HUDEP-2 (cell line): ENCODE measurements around the gene TMEM174.

Experiments used
- DNase-seq, 76 experiments: peaks; one replicate each; lab custom pipeline; 2025; ENCODE audit not compliant: unreplicated experiment in 76 of 76; lab: John Stamatoyannopoulos, UW

Gene TMEM174

DNA sequence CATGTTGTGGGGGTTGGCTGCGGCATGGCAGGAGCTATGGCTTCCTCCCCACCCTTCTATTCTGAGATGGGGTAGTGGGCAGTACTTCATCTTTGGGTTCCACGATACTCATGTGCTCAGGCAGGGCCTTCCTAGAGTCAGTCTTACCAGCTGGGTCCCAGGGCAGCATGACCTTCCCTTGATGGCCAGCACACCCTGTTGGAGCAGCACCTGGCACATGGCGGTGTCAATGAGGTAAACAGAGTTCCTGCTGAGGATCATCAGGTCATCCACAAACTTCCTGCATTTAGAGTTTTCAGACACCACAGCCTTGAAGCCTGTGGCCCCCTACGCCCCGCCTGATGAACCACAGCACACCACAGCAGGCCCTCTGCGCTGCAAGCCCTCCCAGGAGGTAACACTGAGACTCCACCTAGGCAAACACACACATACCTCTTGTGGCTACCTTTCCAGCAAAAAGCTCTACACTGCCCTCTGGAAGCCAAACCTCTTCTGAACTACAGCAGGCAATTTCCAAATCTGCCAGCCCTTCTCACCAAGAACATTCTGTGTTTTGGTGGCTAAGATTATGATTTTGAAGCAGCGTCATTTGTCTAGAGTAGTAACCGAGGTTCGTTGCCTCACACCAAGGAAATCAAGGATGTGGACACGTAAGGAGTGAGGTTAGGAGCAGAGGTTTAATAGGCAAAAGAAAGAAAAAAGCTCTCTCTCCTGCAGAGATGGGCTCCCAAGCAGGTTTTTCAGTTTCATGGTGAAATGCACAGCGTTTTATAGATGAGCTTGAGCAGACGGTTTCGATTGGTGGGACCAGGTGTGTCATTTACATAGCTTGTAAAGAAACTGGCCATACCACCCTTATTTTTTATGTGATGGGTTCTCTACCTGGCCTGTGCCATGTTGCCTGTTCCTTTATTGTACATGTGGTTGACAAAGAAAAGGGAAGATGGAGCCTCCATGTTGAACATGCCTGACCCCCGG lies 20.3 kb upstream of the TMEM174 start:
- DNase-seq: peak in 1 of 76 experiments; percentile 3

GRCh38 chr5:73153513-73153912 lies 19.5 kb upstream of the TMEM174 start:
- DNase-seq: no peak

- no peak for DNase-seq
Measured at GRCh38 chr5:73154208-73155006, 18.6 kb upstream of the TMEM174 start.

- DNase-seq: no peak
Measured at GRCh38 chr5:73155271-73156222, 17.4 kb upstream of the TMEM174 start.

DNA sequence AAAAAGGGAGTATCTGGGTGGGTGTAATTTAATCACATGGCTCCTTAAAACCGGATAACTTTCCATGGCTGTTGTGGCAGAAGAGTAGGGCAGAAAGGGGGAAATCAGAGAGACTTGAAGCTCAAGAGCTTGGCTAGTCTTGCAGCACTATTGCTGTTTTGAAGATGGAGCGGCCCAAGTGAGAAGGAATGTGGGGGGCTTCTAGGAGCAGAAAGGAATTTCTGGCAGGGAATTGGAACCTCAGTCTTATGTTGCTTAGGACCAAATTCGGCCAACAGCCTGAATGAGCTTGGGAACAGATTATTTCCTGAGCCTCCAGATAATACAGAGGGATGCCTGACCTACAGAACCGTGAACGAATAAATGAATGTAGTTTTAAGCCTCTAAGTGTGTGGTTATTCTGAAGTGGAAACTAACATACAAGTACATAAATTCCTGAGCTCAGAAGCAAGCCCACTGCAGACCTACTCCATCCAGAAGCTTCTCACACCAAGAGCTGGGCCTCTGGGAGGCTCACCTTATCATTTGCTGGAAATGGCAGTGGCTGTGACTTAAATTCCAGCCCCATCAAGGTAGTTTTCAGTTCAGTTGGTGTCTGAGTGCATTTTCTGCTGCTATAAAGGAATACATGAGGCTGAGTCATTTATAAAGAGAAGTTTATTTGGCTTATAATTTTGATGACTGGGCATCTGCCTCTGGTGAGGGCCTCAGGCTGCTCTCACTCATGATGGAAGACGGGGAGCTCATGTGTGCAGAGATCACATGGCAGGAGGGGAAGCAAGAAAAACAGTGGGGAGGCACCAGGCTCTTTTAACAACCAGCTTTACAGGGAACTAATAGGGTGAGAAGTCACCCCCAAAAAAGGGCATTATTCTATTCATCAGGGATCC lies 15.3 kb upstream of the TMEM174 start:
- DNase-seq: no peak

DNA sequence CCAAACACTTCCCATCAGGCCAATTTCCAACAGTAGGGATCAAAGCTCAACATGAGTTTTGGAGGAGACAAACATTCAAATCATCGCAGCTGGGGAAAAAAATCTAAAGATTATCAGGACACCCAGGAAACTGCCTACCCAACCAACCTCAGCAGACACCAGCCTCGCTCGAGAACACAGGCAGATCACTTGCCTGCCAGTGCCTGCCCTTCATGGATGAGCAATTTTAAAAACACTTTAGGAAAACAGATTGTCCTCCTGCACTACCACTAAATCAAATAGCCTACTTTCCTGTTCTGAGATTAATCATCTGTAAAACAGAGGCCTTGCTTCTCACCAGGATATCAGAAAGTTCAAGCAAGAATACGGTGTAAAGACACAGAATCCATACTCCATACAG lies 14.7 kb upstream of the TMEM174 start:
- DNase-seq: no peak

- DNase-seq: no peak
Measured at GRCh38 chr5:73160239-73160671, 12.7 kb upstream of the TMEM174 start.

GRCh38 chr5:73170522-73170921 lies 2.5 kb upstream of the TMEM174 start:
- peak in 39 of 76 experiments; percentile 3 to 56 (median 20) for DNase-seq

DNA sequence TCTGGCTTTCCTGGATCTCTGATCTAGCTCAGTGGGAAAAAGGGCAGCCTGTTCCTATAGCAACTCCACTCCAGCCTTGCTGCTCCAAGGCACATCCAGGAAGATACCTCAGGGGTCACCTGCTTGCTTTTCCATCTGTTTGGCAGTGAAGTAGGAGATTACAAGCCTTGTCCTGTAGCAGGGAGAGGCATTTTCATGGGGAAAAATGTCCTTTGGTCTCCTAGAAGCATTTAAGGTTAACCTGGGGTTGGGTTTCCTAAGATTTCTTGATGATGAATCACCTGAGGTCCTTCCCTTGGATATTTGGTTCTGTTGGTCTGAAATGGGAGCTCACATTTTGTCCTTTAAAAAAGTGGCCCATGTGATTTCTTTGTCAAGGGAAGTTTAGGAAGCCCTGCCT lies 1.5 kb upstream of the TMEM174 start:
- DNase-seq: no peak

DNA sequence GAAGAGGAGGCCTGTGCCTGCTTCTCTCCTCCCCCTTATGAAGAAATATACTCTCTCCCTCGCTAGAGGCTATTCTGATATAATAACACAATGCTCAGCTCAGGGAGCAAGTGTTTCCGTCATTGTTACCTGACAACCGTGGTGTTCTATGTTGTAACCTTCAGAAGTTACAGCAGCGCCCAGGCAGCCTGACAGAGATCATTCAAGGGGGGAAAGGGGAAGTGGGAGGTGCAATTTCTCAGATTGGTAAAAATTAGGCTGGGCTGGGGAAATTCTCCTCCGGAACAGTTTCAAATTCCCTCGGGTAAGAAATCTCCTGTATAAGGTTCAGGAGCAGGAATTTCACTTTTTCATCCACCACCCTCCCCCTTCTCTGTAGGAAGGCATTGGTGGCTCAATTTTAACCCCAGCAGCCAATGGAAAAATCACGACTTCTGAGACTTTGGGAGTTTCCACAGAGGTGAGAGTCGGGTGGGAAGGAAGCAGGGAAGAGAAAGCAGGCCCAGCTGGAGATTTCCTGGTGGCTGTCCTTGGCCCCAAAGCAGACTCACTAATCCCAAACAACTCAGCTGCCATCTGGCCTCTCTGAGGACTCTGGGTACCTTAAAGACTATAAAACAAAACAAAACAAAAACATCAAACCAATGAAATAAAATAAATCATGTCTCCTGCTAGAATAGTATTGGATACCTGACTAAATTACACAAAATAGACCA lies 1.3 kb downstream of the TMEM174 start:
- no peak for DNase-seq

DNA sequence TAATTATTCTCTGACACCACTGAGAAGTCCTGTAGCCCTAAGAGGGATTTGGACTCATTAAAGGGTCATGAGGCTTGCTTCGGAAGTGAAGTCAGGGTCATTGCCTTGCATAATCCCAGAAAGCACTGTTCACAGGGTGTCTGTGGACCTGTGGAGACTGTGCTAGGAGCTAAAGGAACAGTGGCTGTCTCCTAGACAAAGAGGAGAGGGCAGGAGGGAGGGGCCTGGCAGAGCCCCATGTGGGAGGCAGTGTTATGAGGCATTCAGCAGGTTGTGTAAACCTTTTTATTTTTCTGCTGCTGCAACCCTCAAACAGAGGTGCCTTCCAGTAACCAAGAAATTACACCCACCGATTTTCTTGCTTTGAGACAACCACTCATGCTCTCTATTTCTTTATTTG lies 3.3 kb downstream of the TMEM174 start:
- DNase-seq: no peak

DNA sequence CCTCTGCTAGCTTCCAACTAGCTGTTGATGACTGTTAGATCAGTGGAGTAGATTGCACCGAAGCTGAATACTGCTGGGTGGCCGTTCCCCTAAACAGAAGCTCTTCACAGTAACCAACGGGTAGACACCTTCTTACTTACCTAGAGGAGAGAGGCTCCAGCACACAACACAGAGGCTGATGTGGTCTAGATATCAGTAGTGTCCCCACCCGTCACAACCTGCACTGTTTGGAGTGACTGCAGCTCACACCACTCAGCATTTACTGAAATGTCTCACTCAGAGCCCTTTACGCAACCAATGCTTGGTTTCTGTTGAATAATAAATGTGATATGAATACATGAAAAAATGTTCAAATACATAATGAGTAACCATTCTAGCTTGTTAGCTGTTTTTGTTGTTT lies 5.3 kb downstream of the TMEM174 start:
- no peak for DNase-seq

DNA sequence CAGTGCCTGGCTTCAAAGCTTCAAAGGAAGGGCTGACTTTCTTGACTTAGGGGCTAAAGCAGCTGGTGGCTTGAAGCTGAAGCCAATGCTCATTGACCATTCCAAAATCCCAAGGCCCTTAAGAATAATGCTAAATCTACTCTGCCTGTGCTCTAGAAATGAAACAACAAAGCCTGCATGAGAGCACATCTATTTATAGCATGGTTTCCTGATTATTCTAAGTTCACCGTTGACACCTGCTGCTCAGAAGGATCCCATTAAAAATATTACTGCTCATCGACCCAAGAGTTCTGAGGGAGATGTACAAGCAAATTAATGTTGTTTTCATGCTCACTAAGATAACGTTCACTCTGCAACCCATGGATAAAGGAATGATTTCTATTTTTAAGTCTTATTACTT lies 6.7 kb downstream of the TMEM174 start:
- no peak for DNase-seq

DNA sequence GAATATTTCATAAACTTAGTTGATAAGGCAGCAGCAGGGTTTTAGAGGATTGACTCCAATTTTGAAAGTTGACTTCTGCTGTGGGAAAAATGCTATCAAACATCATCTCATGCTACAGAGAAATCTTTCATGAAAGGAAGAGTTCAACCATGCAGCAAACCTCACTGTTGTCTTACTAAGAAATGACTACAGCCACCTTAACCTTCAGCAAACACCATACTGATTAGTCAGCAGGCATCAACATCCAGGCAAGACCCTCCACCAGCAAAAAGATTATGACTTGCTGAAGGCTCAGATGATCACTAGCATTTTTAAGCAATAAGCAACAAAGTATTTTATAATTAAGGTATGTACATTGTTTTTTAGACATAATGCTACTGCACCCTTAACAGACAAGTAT lies 7.6 kb downstream of the TMEM174 start:
- no peak for DNase-seq

GRCh38 chr5:73182307-73182706 lies 9.3 kb downstream of the TMEM174 start:
- DNase-seq: no peak

DNA sequence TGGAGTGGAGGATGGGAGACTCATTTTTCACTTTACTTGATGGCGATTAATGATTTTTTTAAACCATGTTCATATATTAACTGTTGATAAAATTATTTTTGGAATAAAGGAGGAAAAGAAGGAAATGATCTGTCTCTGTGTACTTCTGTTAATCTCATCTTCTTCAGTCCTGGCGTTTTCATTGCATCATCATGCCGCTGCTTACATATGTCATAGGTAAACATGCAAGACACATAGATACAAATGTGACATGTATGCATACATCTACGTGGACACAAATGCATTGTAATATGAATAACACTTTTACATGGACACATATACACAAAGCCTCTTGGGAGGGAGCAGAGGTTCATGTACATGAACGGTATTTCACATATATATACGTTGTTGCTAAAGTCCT lies 10.0 kb downstream of the TMEM174 start:
- DNase-seq: no peak

DNA sequence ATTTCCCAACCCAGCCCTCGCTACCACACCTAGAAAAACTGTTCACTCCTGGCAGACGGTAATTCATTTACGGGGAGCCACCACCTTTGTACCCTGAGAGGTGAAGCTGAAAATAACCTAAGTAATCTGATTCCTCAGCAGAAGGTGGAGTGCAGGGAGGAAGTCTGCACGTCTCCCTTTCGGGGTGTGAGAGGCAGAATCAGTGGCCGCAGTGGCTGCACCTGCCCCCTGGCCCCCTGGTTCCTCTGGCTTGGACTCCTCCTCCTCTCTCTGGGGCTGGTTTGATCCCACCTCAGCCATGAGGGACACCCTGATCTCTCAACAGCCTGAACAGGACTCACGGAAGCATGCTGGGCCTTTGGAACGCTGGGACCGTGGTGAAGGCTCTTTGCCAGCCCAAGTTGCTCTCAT lies 10.5 kb downstream of the TMEM174 start:
- no peak for DNase-seq

DNA sequence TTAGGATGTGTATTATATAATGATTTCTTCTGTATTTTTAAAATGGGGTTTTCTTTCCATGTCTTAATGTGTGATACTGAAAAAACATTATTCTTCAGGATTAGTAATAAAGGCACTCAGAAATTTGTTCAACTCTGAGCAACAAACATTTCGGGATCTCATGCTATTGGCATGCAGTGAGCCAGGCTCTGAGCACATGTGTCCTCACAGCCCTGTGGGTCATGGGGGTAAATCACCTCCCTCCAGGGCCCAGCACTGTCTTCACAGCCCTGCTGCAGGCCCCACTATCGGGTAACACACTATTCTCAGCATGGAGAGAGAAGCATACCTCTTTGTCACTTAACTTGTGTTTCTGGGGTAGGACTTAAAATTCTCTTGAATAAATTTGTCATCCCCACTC lies 14.0 kb downstream of the TMEM174 start:
- DNase-seq: no peak
